ENCODE results near the gene RNF44.
"Not testable (repeated sequence)": the region's sequence is repeated elsewhere in the genome, so short reads cannot be mapped to it uniquely, and the experiment has no call there.

RNF44 gene

GRCh38 chr5:176491101-176491502 is 46.1 kb downstream of the RNF44 start:
- H3K4me3 ChIP-seq (ENCODE audit: low read depth, low read length), result no peak overlapping the region
- H3K27me3 ChIP-seq (ENCODE audit: control insufficient read depth, insufficient read depth, low read length), result no peaks in the 10 kb centered on the region
- H3K36me3 ChIP-seq (ENCODE audit: control insufficient read depth, insufficient read depth, low read length), result peaks cover 92% of the 10 kb centered on the region
- no peaks in the 10 kb centered on the region for H3K9me3 ChIP-seq (ENCODE audit: control insufficient read depth, insufficient read depth, low read length)
- H3K9ac ChIP-seq (ENCODE audit: low read depth, low read length), result no peak overlapping the region
- no peaks in the 10 kb centered on the region for H3K4me1 ChIP-seq (ENCODE audit: control insufficient read depth, insufficient read depth, low read length)
- no peak overlapping the region for H3K27ac ChIP-seq (ENCODE audit: low read depth, low read length)

GRCh38 chr5:176490301-176490700 is 46.9 kb downstream of the RNF44 start:
- Histone ChIP-seq H3K4me3 (ENCODE audit: low read depth, low read length) (no peak overlapping the region), H3K27me3 (ENCODE audit: control insufficient read depth, insufficient read depth, low read length) (no peaks in the 10 kb centered on the region), H3K4me1 (ENCODE audit: control insufficient read depth, insufficient read depth, low read length) (no peaks in the 10 kb centered on the region), H3K36me3 (ENCODE audit: control insufficient read depth, insufficient read depth, low read length) (peaks cover 89% of the 10 kb centered on the region), H3K27ac (ENCODE audit: low read depth, low read length) (no peak overlapping the region), H3K9ac (ENCODE audit: low read depth, low read length) (no peak overlapping the region), H3K9me3 (ENCODE audit: control insufficient read depth, insufficient read depth, low read length) (no peaks in the 10 kb centered on the region)

- H3K27ac ChIP-seq (ENCODE audit: low read depth, low read length), result no peak overlapping the region
- no peak overlapping the region for H3K4me3 ChIP-seq (ENCODE audit: low read depth, low read length)
- no peaks in the 10 kb centered on the region for H3K9me3 ChIP-seq (ENCODE audit: control insufficient read depth, insufficient read depth, low read length)
- no peaks in the 10 kb centered on the region for H3K4me1 ChIP-seq (ENCODE audit: control insufficient read depth, insufficient read depth, low read length)
- peaks cover 79% of the 10 kb centered on the region for H3K36me3 ChIP-seq (ENCODE audit: control insufficient read depth, insufficient read depth, low read length)
- no peak overlapping the region for H3K9ac ChIP-seq (ENCODE audit: low read depth, low read length)
- no peaks in the 10 kb centered on the region for H3K27me3 ChIP-seq (ENCODE audit: control insufficient read depth, insufficient read depth, low read length)
Measured at GRCh38 chr5:176489077-176489476, 48.1 kb downstream of the RNF44 start.

- H3K4me3 ChIP-seq (ENCODE audit: low read depth, low read length); H3K4me1 ChIP-seq (ENCODE audit: control insufficient read depth, insufficient read depth, low read length); H3K27me3 ChIP-seq (ENCODE audit: control insufficient read depth, insufficient read depth, low read length); H3K27ac ChIP-seq (ENCODE audit: low read depth, low read length); H3K9ac ChIP-seq (ENCODE audit: low read depth, low read length); H3K9me3 ChIP-seq (ENCODE audit: control insufficient read depth, insufficient read depth, low read length): not testable (repeated sequence)
- peaks cover 74% of the 10 kb centered on the region for H3K36me3 ChIP-seq (ENCODE audit: control insufficient read depth, insufficient read depth, low read length)
Measured at GRCh38 chr5:176487160-176487559, 50.0 kb downstream of the RNF44 start.

- Histone ChIP-seq H3K4me3 (ENCODE audit: low read depth, low read length) (no peak overlapping the region), H3K4me1 (ENCODE audit: control insufficient read depth, insufficient read depth, low read length) (no peaks in the 10 kb centered on the region), H3K9ac (ENCODE audit: low read depth, low read length) (no peak overlapping the region), H3K36me3 (ENCODE audit: control insufficient read depth, insufficient read depth, low read length) (peaks cover 72% of the 10 kb centered on the region), H3K9me3 (ENCODE audit: control insufficient read depth, insufficient read depth, low read length) (no peaks in the 10 kb centered on the region), H3K27ac (ENCODE audit: low read depth, low read length) (no peak overlapping the region), H3K27me3 (ENCODE audit: control insufficient read depth, insufficient read depth, low read length) (no peaks in the 10 kb centered on the region)
Measured at GRCh38 chr5:176486189-176486757, 50.9 kb downstream of the RNF44 start.

- Histone ChIP-seq H3K27ac (ENCODE audit: low read depth, low read length) (no peak overlapping the region), H3K27me3 (ENCODE audit: control insufficient read depth, insufficient read depth, low read length) (no peaks in the 10 kb centered on the region), H3K4me1 (ENCODE audit: control insufficient read depth, insufficient read depth, low read length) (no peaks in the 10 kb centered on the region), H3K9me3 (ENCODE audit: control insufficient read depth, insufficient read depth, low read length) (no peaks in the 10 kb centered on the region), H3K4me3 (ENCODE audit: low read depth, low read length) (no peak overlapping the region), H3K36me3 (ENCODE audit: control insufficient read depth, insufficient read depth, low read length) (peaks cover 64% of the 10 kb centered on the region), H3K9ac (ENCODE audit: low read depth, low read length) (no peak overlapping the region)
Measured at GRCh38 chr5:176485176-176485575, 52.0 kb downstream of the RNF44 start.

GRCh38 chr5:176481711-176482110 is 55.5 kb downstream of the RNF44 start:
- Histone ChIP-seq H3K9ac (ENCODE audit: low read depth, low read length) (no peak overlapping the region), H3K27ac (ENCODE audit: low read depth, low read length) (no peak overlapping the region), H3K36me3 (ENCODE audit: control insufficient read depth, insufficient read depth, low read length) (peaks cover 49% of the 10 kb centered on the region)

More at GRCh38 chr5:176481711-176482110, 55.5 kb downstream of the RNF44 start:
- no peaks in the 10 kb centered on the region for H3K27me3 ChIP-seq (ENCODE audit: control insufficient read depth, insufficient read depth, low read length)
- no peaks in the 10 kb centered on the region for H3K9me3 ChIP-seq (ENCODE audit: control insufficient read depth, insufficient read depth, low read length)
- H3K4me1 ChIP-seq (ENCODE audit: control insufficient read depth, insufficient read depth, low read length), result no peaks in the 10 kb centered on the region
- no peak overlapping the region for H3K4me3 ChIP-seq (ENCODE audit: low read depth, low read length)
